Transverse colon (tissue), 4 donors: ENCODE data around the gene HAO2. TPM values are rescaled to one million over a fixed set of nuclear protein-coding genes. Genes with fewer than 3 reads are reported as not detected.

Experiments
- DNase-seq: peaks from one replicate; pipeline ENCODE4 v3.0.0-alpha.2; 2019
- H3K27ac ChIP-seq, 4 donors: fragments of 200-600 bp; sonication (generic); 2 replicates each; pipeline ENCODE4 v1.5.1; 2016 to 2018; ENCODE audit warnings: inconsistent platforms in 4 of 4
- H3K27me3 ChIP-seq: fragments of 200-600 bp; sonication (generic); 2 replicates; pipeline ENCODE4 v1.5.1; 2017; ENCODE audit warnings: inconsistent platforms
- H3K36me3 ChIP-seq, 4 donors: fragments of 200-600 bp; sonication (generic); 2 replicates each; pipeline ENCODE4 v1.5.1; 2017 to 2019; ENCODE audit warnings: inconsistent platforms in 4 of 4
- H3K4me1 ChIP-seq, 4 donors: fragments of 200-600 bp; sonication (generic); 2 replicates each; pipeline ENCODE4 v1.5.1; 2017 to 2020; ENCODE audit warnings: inconsistent platforms in 4 of 4
- H3K4me3 ChIP-seq, 4 donors: fragments of 200-600 bp; sonication (generic); 1 replicate in 1 of 4; 2 replicates in 3 of 4; pipeline versions ENCODE4 v1.5.1 to v1.6.1; 2017 to 2019; ENCODE audit warnings: inconsistent platforms in 4 of 4
- H3K9me3 ChIP-seq, 2 donors: fragments of 200-600 bp; sonication (generic); 2 replicates each; pipeline ENCODE4 v1.5.1; 2017 to 2019; ENCODE audit warnings: inconsistent platforms in 2 of 2
- CTCF ChIP-seq, 5 experiments: fragments of 200-600 bp in 3 of 5; fragments of 450-650 bp in 2 of 5; sonication (generic) in 3 of 5; IDR thresholded peaks; 1 replicate in 2 of 5; 2 replicates in 3 of 5; pipeline ENCODE4 v1.5.1; 2016 to 2017; ENCODE audit warnings: antibody characterized with exemption in 5 of 5, inconsistent platforms in 3 of 5, mild to moderate bottlenecking in 2 of 5, moderate library complexity in 1 of 5
- EP300 ChIP-seq: sonication (generic); formaldehyde crosslinking; IDR thresholded peaks from one replicate; pipeline ENCODE4 v1.6.1; 2017; ENCODE audit warnings: antibody characterized with exemption, low read depth
- POLR2A ChIP-seq: fragments of 450-650 bp; IDR thresholded peaks from one replicate; pipeline ENCODE4 v1.6.1; 2016; ENCODE audit warnings: antibody characterized with exemption, mild to moderate bottlenecking, moderate library complexity
- POLR2AphosphoS5 ChIP-seq, 3 donors: sonication (generic); formaldehyde crosslinking; IDR thresholded peaks; one replicate each; pipeline ENCODE4 v1.6.1; 2016; ENCODE audit warnings: antibody characterized with exemption in 3 of 3
- WGBS, 2 donors: methylation state at CpG; one replicate each; pipeline ENCODE4 v1.1.5; 2018; ENCODE audit warnings: low coverage in 1 of 2; 5-methylcytosine and 5-hydroxymethylcytosine counted together
- in situ Hi-C, 4 donors: fragments of 200-750 bp; cut with MboI; loops; one replicate each; pipeline versions ENCODE4 v1.15.0 to v1.15.1; 2017; ENCODE audit warnings: low sequenced_read_pairs in 3 of 4, low pct_ligation_motif_present in 1 of 4, low pct_unique_long_range_greater_than_20kb in 1 of 4
- intact Hi-C: fragments of 100-400 bp; cut with DNase I; formaldehyde crosslinking; loops from one replicate; pipeline ENCODE4 v1.15.1; 2023; ENCODE audit warnings: low total_unique reads
- total RNA-seq, 4 donors: library from RNA; depleted of rRNA; stranded (reverse); fragments of >200 nt; gene quantifications; one replicate each; pipeline ENCODE4 v1.1.0, GENCODE V29; 2016

The HAO2 gene
- total RNA-seq, 4 donors from 2014 or later = not detected

GRCh38 chr1:119430486-119430885, 61.9 kb downstream of the HAO2 start:
- in situ Hi-C loops (no loop called here), intact Hi-C loops (no loop called here)
- Histone ChIP-seq H3K27ac (no peak overlapping the region), H3K36me3 (no peaks in the 10 kb centered on the region), H3K4me1 (no peaks in the 10 kb centered on the region), H3K27me3 (no peaks in the 10 kb centered on the region), H3K9me3 (no peaks in the 10 kb centered on the region), H3K4me3 (no peak overlapping the region)
- 72% methylated on average over 2 of the region's 2 CpGs; no CpG with 5 or more reads in 1 of the 2 donors for WGBS, 2 donors
- TF ChIP-seq EP300 = no peak
- TF ChIP-seq POLR2A = no peak
- no peak for TF ChIP-seq CTCF (IDR thresholded peaks at IDR 0.05)
- no peak for TF ChIP-seq POLR2AphosphoS5 (IDR thresholded peaks at IDR 0.05)
- no peak for DNase-seq

- no peak for TF ChIP-seq CTCF (IDR thresholded peaks at IDR 0.05)
- no peak for TF ChIP-seq POLR2AphosphoS5 (IDR thresholded peaks at IDR 0.05)
- no peak for TF ChIP-seq POLR2A
- no peak for TF ChIP-seq EP300
- Histone ChIP-seq H3K9me3 (no peaks in the 10 kb centered on the region), H3K4me1 (no peaks in the 10 kb centered on the region), H3K36me3 (no peaks in the 10 kb centered on the region), H3K4me3 (no peak overlapping the region), H3K27ac (no peak overlapping the region), H3K27me3 (no peaks in the 10 kb centered on the region)
- WGBS, 2 donors = 63 to 70% methylated on average over 2 to 3 of the region's 3 CpGs
- intact Hi-C loops (no loop called here), in situ Hi-C loops (no loop called here)
- no peak for DNase-seq
These were observed 63.3 kb downstream of the HAO2 start for GRCh38 chr1:119431836-119432235.

- no peak for DNase-seq
- in situ Hi-C loops = no loop called here
- no peaks in the 10 kb centered on the region for H3K9me3 ChIP-seq
- no peaks in the 10 kb centered on the region for H3K4me1 ChIP-seq
- 70 to 74% methylated on average over 3 of the region's 3 CpGs for WGBS, 2 donors
- H3K27me3 ChIP-seq = no peaks in the 10 kb centered on the region
- H3K4me3 ChIP-seq = no peak overlapping the region
- intact Hi-C loops = no loop called here
- no peak for TF ChIP-seq POLR2AphosphoS5 (IDR thresholded peaks at IDR 0.05)
- TF ChIP-seq EP300 = no peak
- no peak for TF ChIP-seq POLR2A
- no peak for TF ChIP-seq CTCF (IDR thresholded peaks at IDR 0.05)
- no peaks in the 10 kb centered on the region for H3K36me3 ChIP-seq
- no peak overlapping the region for H3K27ac ChIP-seq
These were observed 66.5 kb downstream of the HAO2 start for GRCh38 chr1:119435052-119435451.

- in situ Hi-C loops = no loop called here
- no peak for TF ChIP-seq CTCF (IDR thresholded peaks at IDR 0.05)
- no peak for TF ChIP-seq EP300
- TF ChIP-seq POLR2A = no peak
- TF ChIP-seq POLR2AphosphoS5 (IDR thresholded peaks at IDR 0.05) = no peak
- H3K27ac ChIP-seq = no peak overlapping the region
- WGBS, 2 donors = 56% methylated on average over 2 of the region's 2 CpGs; no CpG with 5 or more reads in 1 of the 2 donors
- H3K9me3 ChIP-seq = no peaks in the 10 kb centered on the region
- no peak overlapping the region for H3K4me3 ChIP-seq
- intact Hi-C loops = no loop called here
- no peaks in the 10 kb centered on the region for H3K27me3 ChIP-seq
- H3K36me3 ChIP-seq = no peaks in the 10 kb centered on the region
- no peak for DNase-seq
- no peaks in the 10 kb centered on the region for H3K4me1 ChIP-seq
These were observed 70.2 kb downstream of the HAO2 start for GRCh38 chr1:119438761-119439160.
